Caco-2 (cell line): ENCODE measurements around the gene MORC2. TPM values are rescaled to one million over a fixed set of nuclear protein-coding genes. Genes with fewer than 3 reads are reported as not detected.

Source experiments
- BruUV-seq: library from RNA; stranded (reverse); fragments of 400-500 nt; replicated peaks from 2 replicates; lab custom pipeline; 2021; lab: Mats Ljungman, UMichigan
- CTCF ChIA-PET: fragments of 300-600 bp; sonication (Branson Sonifier 250); formaldehyde crosslinking; loops from one replicate; lab custom pipeline; 2022; ENCODE audit warnings: antibody characterized with exemption; lab: Charles Lee
- POLR2A ChIA-PET: fragments of 300-600 bp; sonication (Branson Sonifier 250); formaldehyde crosslinking; loops from one replicate; lab custom pipeline; 2022; ENCODE audit warnings: antibody characterized with exemption; lab: Charles Lee
- DNase-seq, 2 experiments: peaks; one replicate each; pipeline versions ENCODE4 v3.0.0 to v3.0.0-alpha.2; 2020 to 2022
- H3K27me3 ChIP-seq: replicated peaks from 2 replicates; pipeline ENCODE4 v1.6.0; 2011; ENCODE audit warnings: low read length; ENCODE audit not compliant: control insufficient read depth, insufficient read depth
- H3K36me3 ChIP-seq: 2 replicates; pipeline ENCODE4 v1.5.1; 2011; ENCODE audit warnings: low read length; ENCODE audit not compliant: control insufficient read depth, insufficient read depth
- H3K4me1 ChIP-seq: fragments of 250-450 bp; sonication (Bioruptor Pico); 2 replicates; pipeline ENCODE4 v1.5.1; 2020; ENCODE audit warnings: mild to moderate bottlenecking
- H3K4me3 ChIP-seq: 2 replicates; pipeline ENCODE4 v1.5.1; 2011; ENCODE audit warnings: low read depth, mild to moderate bottlenecking, control low read depth, low read length
- H3K9me3 ChIP-seq: fragments of 250-450 bp; sonication (Bioruptor Pico); 2 replicates; pipeline ENCODE4 v1.5.1; 2020; ENCODE audit warnings: mild to moderate bottlenecking, moderate library complexity
- H3K27ac Mint-ChIP-seq: one replicate; pipeline ENCODE4 v1.8.0; 2022; ENCODE audit warnings: mixed read lengths; ENCODE audit not compliant: unreplicated experiment
- H3K27me3 Mint-ChIP-seq: one replicate; pipeline ENCODE4 v1.8.0; 2022; ENCODE audit warnings: mixed read lengths; ENCODE audit not compliant: insufficient read depth, unreplicated experiment
- H3K36me3 Mint-ChIP-seq: one replicate; pipeline ENCODE4 v1.8.0; 2022; ENCODE audit warnings: mild to moderate bottlenecking, mixed read lengths; ENCODE audit not compliant: insufficient read depth, unreplicated experiment
- H3K4me1 Mint-ChIP-seq: one replicate; pipeline ENCODE4 v1.8.0; 2022; ENCODE audit warnings: low read depth, mixed read lengths; ENCODE audit not compliant: unreplicated experiment
- H3K4me3 Mint-ChIP-seq: one replicate; pipeline ENCODE4 v1.8.0; 2022; ENCODE audit warnings: mild to moderate bottlenecking, moderate library complexity, mixed read lengths; ENCODE audit not compliant: unreplicated experiment
- H3K9me3 Mint-ChIP-seq: one replicate; pipeline ENCODE4 v1.8.0; 2022; ENCODE audit warnings: mixed read lengths; ENCODE audit not compliant: unreplicated experiment
- intact Hi-C: fragments of 100-400 bp; cut with micrococcal nuclease; formaldehyde crosslinking; loops from one replicate; pipeline ENCODE4 v1.10.0; 2022; ENCODE audit not compliant: unreplicated experiment
- total RNA-seq: library from RNA; stranded (reverse); gene quantifications from 2 replicates; pipeline ENCODE4 v1.2.3, GENCODE V29; 2022
- TF ChIP-seq, protein P1 (sequence below), 2 experiments: fragments of 200-600 bp in 1 of 2; IDR thresholded peaks; 1 replicate in 1 of 2; 2 replicates in 1 of 2; pipeline versions ENCODE4 v1.5.1 to v1.8.0; 2011 to 2022; ENCODE audit warnings: antibody characterized with exemption in 1 of 2, control low read depth in 1 of 2, inconsistent platforms in 1 of 2, low read depth in 1 of 2, low read length in 1 of 2, mild to moderate bottlenecking in 1 of 2, moderate library complexity in 1 of 2; ENCODE audit not compliant: insufficient read depth in 1 of 2, severe bottlenecking in 1 of 2, unreplicated experiment in 1 of 2

Gene MORC2
- total RNA-seq, 1 experiment from 2014 or later: 49.9 TPM

DNA sequence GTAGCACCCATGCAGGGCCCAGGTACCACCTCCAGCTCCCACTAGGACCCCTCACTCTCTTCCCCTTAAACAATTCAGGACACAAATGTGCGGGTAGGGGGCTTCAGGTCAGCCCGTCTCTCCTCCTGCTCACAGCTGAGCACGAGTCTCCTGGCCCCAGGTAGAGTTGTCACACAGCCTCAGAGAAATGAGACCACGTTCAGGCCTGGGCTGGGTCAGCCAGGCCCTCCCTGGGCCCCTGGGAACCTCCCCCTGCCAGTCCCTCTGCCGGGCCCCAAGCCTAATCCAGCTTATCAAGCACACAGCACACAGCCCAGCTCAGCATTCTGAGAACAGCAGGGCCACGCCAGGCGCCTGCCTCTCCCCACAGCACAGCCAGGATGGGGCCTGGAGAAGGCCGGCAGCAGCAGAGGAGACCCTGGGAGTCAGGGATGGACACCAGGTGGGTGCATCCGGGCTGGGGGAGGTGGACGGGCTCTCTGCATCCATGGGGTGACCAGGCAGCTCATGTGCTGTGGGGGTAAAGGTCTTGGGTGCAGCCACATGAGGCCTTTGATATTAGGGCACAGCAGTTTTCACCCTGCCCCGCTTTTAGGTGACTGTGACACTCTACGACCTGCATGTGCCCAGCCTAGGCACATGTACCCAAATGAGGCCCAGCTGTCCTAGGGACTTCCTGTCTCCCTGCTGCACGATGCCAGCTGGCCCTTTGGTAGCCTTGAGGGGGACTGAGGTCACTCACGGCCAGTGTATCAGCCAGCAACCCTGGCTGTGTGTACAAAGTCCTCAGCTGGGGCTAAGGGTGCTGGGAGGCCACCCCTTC is 87.0 kb downstream of the MORC2 start:
- peaks cover 2% of the 10 kb centered on the region for H3K36me3 Mint-ChIP-seq
- H3K9me3 Mint-ChIP-seq: no peaks in the 10 kb centered on the region
- Histone ChIP-seq H3K27me3 (no peaks in the 10 kb centered on the region), H3K36me3 (no peaks in the 10 kb centered on the region), H3K9me3 (no peaks in the 10 kb centered on the region), H3K4me1 (peaks cover 16% of the 10 kb centered on the region), H3K4me3 (peak overlapping the region; percentile 10; the same call in 1 of the 2 replicates)
- TSS peak; percentile 59 for BruUV-seq
- intact Hi-C loops: no loop called here
- TF ChIP-seq, protein P1, sequence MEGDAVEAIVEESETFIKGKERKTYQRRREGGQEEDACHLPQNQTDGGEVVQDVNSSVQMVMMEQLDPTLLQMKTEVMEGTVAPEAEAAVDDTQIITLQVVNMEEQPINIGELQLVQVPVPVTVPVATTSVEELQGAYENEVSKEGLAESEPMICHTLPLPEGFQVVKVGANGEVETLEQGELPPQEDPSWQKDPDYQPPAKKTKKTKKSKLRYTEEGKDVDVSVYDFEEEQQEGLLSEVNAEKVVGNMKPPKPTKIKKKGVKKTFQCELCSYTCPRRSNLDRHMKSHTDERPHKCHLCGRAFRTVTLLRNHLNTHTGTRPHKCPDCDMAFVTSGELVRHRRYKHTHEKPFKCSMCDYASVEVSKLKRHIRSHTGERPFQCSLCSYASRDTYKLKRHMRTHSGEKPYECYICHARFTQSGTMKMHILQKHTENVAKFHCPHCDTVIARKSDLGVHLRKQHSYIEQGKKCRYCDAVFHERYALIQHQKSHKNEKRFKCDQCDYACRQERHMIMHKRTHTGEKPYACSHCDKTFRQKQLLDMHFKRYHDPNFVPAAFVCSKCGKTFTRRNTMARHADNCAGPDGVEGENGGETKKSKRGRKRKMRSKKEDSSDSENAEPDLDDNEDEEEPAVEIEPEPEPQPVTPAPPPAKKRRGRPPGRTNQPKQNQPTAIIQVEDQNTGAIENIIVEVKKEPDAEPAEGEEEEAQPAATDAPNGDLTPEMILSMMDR (IDR thresholded peaks at IDR 0.05; ENCODE audit: insufficient read depth in 1 of 2, low read depth in 1 of 2, low read length in 1 of 2, severe bottlenecking in 1 of 2, unreplicated experiment in 1 of 2): no peak
- ChIA-PET CTCF (interaction anchor here (0.7 to 1.5 kb wide), 4 partner anchors 9 to 349 kb away, joined by 3 to 6 read pairs (median 3); no protein-coding TSS in a partner anchor), POLR2A (interaction anchor here (0.6 kb wide), 1 partner anchor 27 kb away, joined by 4 read pairs; no protein-coding TSS in a partner anchor)
- H3K4me3 Mint-ChIP-seq: peak overlapping the region; percentile 58
- peak; percentile 74 to 79 for DNase-seq
- H3K27me3 Mint-ChIP-seq: no peaks in the 10 kb centered on the region
- peak overlapping the region; percentile 64 for H3K27ac Mint-ChIP-seq
- no peaks in the 10 kb centered on the region for H3K4me1 Mint-ChIP-seq

GRCh38 chr22:30880847-30881246 is 87.7 kb downstream of the MORC2 start:
- H3K4me1 Mint-ChIP-seq: no peaks in the 10 kb centered on the region
- no peak overlapping the region for H3K27ac Mint-ChIP-seq
- no peaks in the 10 kb centered on the region for H3K9me3 ChIP-seq
- BruUV-seq: no TSS peak
- DNase-seq: no peak
- no peaks in the 10 kb centered on the region for H3K27me3 Mint-ChIP-seq
- intact Hi-C loops: no loop called here
- ChIA-PET CTCF (interaction anchor here (0.8 to 1.1 kb wide), 2 partner anchors 10 to 118 kb away, joined by 3 to 6 read pairs; no protein-coding TSS in a partner anchor), POLR2A (interaction anchor here (0.6 kb wide), 1 partner anchor 26 kb away, joined by 4 read pairs; no protein-coding TSS in a partner anchor)
- H3K27me3 ChIP-seq: no peaks in the 10 kb centered on the region
- H3K36me3 Mint-ChIP-seq: no peaks in the 10 kb centered on the region
- peaks cover 16% of the 10 kb centered on the region for H3K4me1 ChIP-seq
- TF ChIP-seq, protein P1 (IDR thresholded peaks at IDR 0.05; ENCODE audit: insufficient read depth in 1 of 2, low read depth in 1 of 2, low read length in 1 of 2, severe bottlenecking in 1 of 2, unreplicated experiment in 1 of 2): no peak
- no peaks in the 10 kb centered on the region for H3K9me3 Mint-ChIP-seq
- H3K4me3 ChIP-seq: no peak overlapping the region
- H3K36me3 ChIP-seq: no peaks in the 10 kb centered on the region
- H3K4me3 Mint-ChIP-seq: no peak overlapping the region

DNA sequence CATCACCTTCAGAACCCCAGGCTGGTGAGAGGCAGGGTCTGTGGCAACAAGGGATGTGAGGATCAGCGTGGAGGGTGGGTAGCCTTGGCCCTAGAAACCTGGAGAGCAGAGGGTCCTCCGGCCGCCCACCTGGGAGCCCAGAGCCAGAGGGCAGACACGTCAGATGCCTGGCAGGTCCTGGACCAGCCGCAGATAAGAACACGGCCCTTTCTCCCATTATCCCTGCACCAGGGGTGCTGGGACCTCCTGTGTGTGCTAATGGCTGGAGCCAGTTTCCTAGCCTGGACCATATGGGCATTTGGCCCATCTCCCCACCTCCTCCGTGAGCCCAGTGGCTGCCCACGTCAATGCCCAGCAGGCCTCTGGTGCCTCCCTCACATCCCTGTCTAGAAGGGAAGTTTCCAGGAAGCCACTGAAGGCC is 88.4 kb downstream of the MORC2 start:
- Histone ChIP-seq H3K36me3 (no peaks in the 10 kb centered on the region), H3K4me1 (peaks cover 16% of the 10 kb centered on the region), H3K9me3 (no peaks in the 10 kb centered on the region), H3K27me3 (no peaks in the 10 kb centered on the region), H3K4me3 (no peak overlapping the region)
- no peak for DNase-seq
- no TSS peak for BruUV-seq
- no peaks in the 10 kb centered on the region for H3K27me3 Mint-ChIP-seq
- H3K4me3 Mint-ChIP-seq: no peak overlapping the region
- ChIA-PET CTCF (no interaction called here), POLR2A (no interaction called here)
- H3K4me1 Mint-ChIP-seq: no peaks in the 10 kb centered on the region
- intact Hi-C loops: no loop called here
- H3K27ac Mint-ChIP-seq: no peak overlapping the region
- no peaks in the 10 kb centered on the region for H3K9me3 Mint-ChIP-seq
- H3K36me3 Mint-ChIP-seq: no peaks in the 10 kb centered on the region
- TF ChIP-seq, protein P1 (IDR thresholded peaks at IDR 0.05; ENCODE audit: insufficient read depth in 1 of 2, low read depth in 1 of 2, low read length in 1 of 2, severe bottlenecking in 1 of 2, unreplicated experiment in 1 of 2): no peak
